T-helper 2 cell treated with Interferon-gamma antibody and Interleukin-4, amounts not matched to agents 5 μg/mL and 100 μg/mL, for 36 hours (primary cell): ENCODE measurements around the gene KCNH2.

ENCODE experiments used
- DNase-seq: peaks from one replicate; pipeline ENCODE4 v3.0.0; 2021; ENCODE audit warnings: low spot score
- H3K27ac Mint-ChIP-seq: one replicate; pipeline ENCODE4 v1.8.0; 2021; ENCODE audit warnings: mild to moderate bottlenecking, mixed read lengths
- H3K27me3 Mint-ChIP-seq: one replicate; pipeline ENCODE4 v1.8.0; 2021; ENCODE audit warnings: low read depth, mixed read lengths
- H3K36me3 Mint-ChIP-seq: one replicate; pipeline ENCODE4 v1.8.0; 2021; ENCODE audit warnings: low read depth, mixed read lengths
- H3K4me1 Mint-ChIP-seq: one replicate; pipeline ENCODE4 v1.8.0; 2021; ENCODE audit warnings: low read depth, mixed read lengths
- H3K4me3 Mint-ChIP-seq: one replicate; pipeline ENCODE4 v1.8.0; 2022; ENCODE audit warnings: mild to moderate bottlenecking, moderate library complexity, mixed read lengths
- H3K9me3 Mint-ChIP-seq: one replicate; pipeline ENCODE4 v1.8.0; 2021; ENCODE audit warnings: mixed read lengths

Gene KCNH2

GRCh38 chr7:150931199-150931869, 46.8 kb downstream of the KCNH2 start:
- H3K4me3 Mint-ChIP-seq, result no peak overlapping the region
- no peaks in the 10 kb centered on the region for H3K36me3 Mint-ChIP-seq
- H3K27me3 Mint-ChIP-seq, result peaks cover 17% of the 10 kb centered on the region
- H3K9me3 Mint-ChIP-seq, result no peaks in the 10 kb centered on the region
- H3K4me1 Mint-ChIP-seq, result no peaks in the 10 kb centered on the region
- H3K27ac Mint-ChIP-seq, result no peak overlapping the region
- no peak for DNase-seq

- Mint-ChIP-seq H3K36me3 (no peaks in the 10 kb centered on the region), H3K9me3 (no peaks in the 10 kb centered on the region), H3K27me3 (peaks cover 36% of the 10 kb centered on the region), H3K27ac (no peak overlapping the region), H3K4me1 (peaks cover 6% of the 10 kb centered on the region), H3K4me3 (no peak overlapping the region)
- DNase-seq, result no peak
These were observed 49.6 kb downstream of the KCNH2 start for GRCh38 chr7:150928541-150928940.

GRCh38 chr7:150927956-150928344, 50.2 kb downstream of the KCNH2 start:
- DNase-seq, result no peak
- Mint-ChIP-seq H3K9me3 (no peaks in the 10 kb centered on the region), H3K27ac (no peak overlapping the region), H3K27me3 (peaks cover 36% of the 10 kb centered on the region), H3K4me1 (peaks cover 6% of the 10 kb centered on the region), H3K36me3 (no peaks in the 10 kb centered on the region), H3K4me3 (no peak overlapping the region)

- no peak for DNase-seq
- Mint-ChIP-seq H3K4me3 (no peak overlapping the region), H3K9me3 (no peaks in the 10 kb centered on the region), H3K27ac (no peak overlapping the region), H3K4me1 (peaks cover 6% of the 10 kb centered on the region), H3K36me3 (no peaks in the 10 kb centered on the region), H3K27me3 (peaks cover 36% of the 10 kb centered on the region)
These were observed 50.8 kb downstream of the KCNH2 start for GRCh38 chr7:150927157-150927955.

- Mint-ChIP-seq H3K27me3 (peaks cover 36% of the 10 kb centered on the region), H3K9me3 (no peaks in the 10 kb centered on the region), H3K4me3 (no peak overlapping the region), H3K36me3 (no peaks in the 10 kb centered on the region), H3K27ac (no peak overlapping the region), H3K4me1 (peaks cover 6% of the 10 kb centered on the region)
- no peak for DNase-seq
These were observed 52.1 kb downstream of the KCNH2 start for GRCh38 chr7:150926066-150926465.

GRCh38 chr7:150924369-150924781, 53.7 kb downstream of the KCNH2 start:
- DNase-seq, result no peak
- H3K27ac Mint-ChIP-seq, result no peak overlapping the region
- peaks cover 30% of the 10 kb centered on the region for H3K27me3 Mint-ChIP-seq
- H3K4me1 Mint-ChIP-seq, result peaks cover 6% of the 10 kb centered on the region
- H3K9me3 Mint-ChIP-seq, result no peaks in the 10 kb centered on the region
- H3K4me3 Mint-ChIP-seq, result peak overlapping the region; percentile 29
- no peaks in the 10 kb centered on the region for H3K36me3 Mint-ChIP-seq

- DNase-seq, result no peak
- no peaks in the 10 kb centered on the region for H3K36me3 Mint-ChIP-seq
- no peaks in the 10 kb centered on the region for H3K9me3 Mint-ChIP-seq
- peaks cover 6% of the 10 kb centered on the region for H3K4me1 Mint-ChIP-seq
- no peak overlapping the region for H3K4me3 Mint-ChIP-seq
- no peak overlapping the region for H3K27ac Mint-ChIP-seq
- H3K27me3 Mint-ChIP-seq, result peaks cover 30% of the 10 kb centered on the region
These were observed 54.3 kb downstream of the KCNH2 start for GRCh38 chr7:150923802-150924201.

GRCh38 chr7:150923196-150923595, 54.9 kb downstream of the KCNH2 start:
- H3K4me1 Mint-ChIP-seq, result peaks cover 6% of the 10 kb centered on the region
- H3K27ac Mint-ChIP-seq, result no peak overlapping the region
- no peaks in the 10 kb centered on the region for H3K9me3 Mint-ChIP-seq
- no peak overlapping the region for H3K4me3 Mint-ChIP-seq
- H3K36me3 Mint-ChIP-seq, result no peaks in the 10 kb centered on the region
- peaks cover 27% of the 10 kb centered on the region for H3K27me3 Mint-ChIP-seq
- DNase-seq, result no peak

- no peak for DNase-seq
- Mint-ChIP-seq H3K9me3 (no peaks in the 10 kb centered on the region), H3K4me3 (no peak overlapping the region), H3K27ac (no peak overlapping the region), H3K36me3 (no peaks in the 10 kb centered on the region), H3K4me1 (no peaks in the 10 kb centered on the region), H3K27me3 (peaks cover 14% of the 10 kb centered on the region)
These were observed 59.0 kb downstream of the KCNH2 start for GRCh38 chr7:150919160-150919559.

- Mint-ChIP-seq H3K36me3 (no peaks in the 10 kb centered on the region), H3K9me3 (no peaks in the 10 kb centered on the region), H3K4me3 (no peak overlapping the region), H3K4me1 (no peaks in the 10 kb centered on the region), H3K27me3 (peaks cover 14% of the 10 kb centered on the region), H3K27ac (no peak overlapping the region)
- no peak for DNase-seq
These were observed 59.7 kb downstream of the KCNH2 start for GRCh38 chr7:150918378-150918777.

GRCh38 chr7:150917969-150918368, 60.2 kb downstream of the KCNH2 start:
- Mint-ChIP-seq H3K27me3 (peaks cover 14% of the 10 kb centered on the region), H3K36me3 (no peaks in the 10 kb centered on the region), H3K9me3 (no peaks in the 10 kb centered on the region), H3K27ac (no peak overlapping the region), H3K4me1 (no peaks in the 10 kb centered on the region), H3K4me3 (no peak overlapping the region)
- no peak for DNase-seq

- H3K9me3 Mint-ChIP-seq, result no peaks in the 10 kb centered on the region
- no peak overlapping the region for H3K27ac Mint-ChIP-seq
- no peak overlapping the region for H3K4me3 Mint-ChIP-seq
- DNase-seq, result no peak
- no peaks in the 10 kb centered on the region for H3K4me1 Mint-ChIP-seq
- no peaks in the 10 kb centered on the region for H3K36me3 Mint-ChIP-seq
- H3K27me3 Mint-ChIP-seq, result peaks cover 14% of the 10 kb centered on the region
These were observed 61.5 kb downstream of the KCNH2 start for GRCh38 chr7:150916670-150917069.

- Mint-ChIP-seq H3K4me1 (no peaks in the 10 kb centered on the region), H3K36me3 (no peaks in the 10 kb centered on the region), H3K9me3 (no peaks in the 10 kb centered on the region), H3K27me3 (peaks cover 18% of the 10 kb centered on the region), H3K27ac (no peak overlapping the region), H3K4me3 (no peak overlapping the region)
- no peak for DNase-seq
These were observed 63.2 kb downstream of the KCNH2 start for GRCh38 chr7:150914966-150915365.

- Mint-ChIP-seq H3K9me3 (no peaks in the 10 kb centered on the region), H3K27me3 (peaks cover 16% of the 10 kb centered on the region), H3K4me3 (no peak overlapping the region), H3K36me3 (no peaks in the 10 kb centered on the region), H3K27ac (no peak overlapping the region), H3K4me1 (peaks cover 3% of the 10 kb centered on the region)
- no peak for DNase-seq
These were observed 63.9 kb downstream of the KCNH2 start for GRCh38 chr7:150914196-150914595.
